PFSK-1 (cell line): ENCODE results near the gene ARAP3.

ENCODE experiments used
- FOXP2 ChIP-seq: optimal IDR thresholded peaks from 2 replicates; pipeline ENCODE3; 2011; ENCODE audit warnings: borderline replicate concordance, control low read depth, inconsistent platforms; ENCODE audit not compliant: insufficient read depth; ENCODE audit errors: extremely low read length, extremely low read depth
- POLR2AphosphoS5 ChIP-seq: IDR thresholded peaks from 2 replicates; pipeline ENCODE4 v1.6.1; 2012; ENCODE audit warnings: low read depth, mild to moderate bottlenecking, control low read depth, low read length, moderate library complexity
- SIN3A ChIP-seq: IDR thresholded peaks from 2 replicates; pipeline ENCODE4 v1.6.1; 2012; ENCODE audit warnings: mild to moderate bottlenecking, low read length, moderate library complexity, borderline replicate concordance; ENCODE audit not compliant: insufficient read depth
- TAF1 ChIP-seq: IDR thresholded peaks from 2 replicates; pipeline ENCODE4 v1.6.1; 2012; ENCODE audit warnings: low read length, control low read depth, borderline replicate concordance; ENCODE audit not compliant: insufficient read depth
- TF ChIP-seq, protein P1 (sequence below), 2 experiments: IDR thresholded peaks; 2 replicates each; pipeline versions ENCODE4 v1.6.1 to v1.8.0; 2011 to 2012; ENCODE audit warnings: low read depth in 2 of 2, low read length in 2 of 2, control low read depth in 1 of 2, inconsistent platforms in 1 of 2, mild to moderate bottlenecking in 1 of 2, moderate library complexity in 1 of 2; ENCODE audit not compliant: insufficient read depth in 1 of 2

DNA sequence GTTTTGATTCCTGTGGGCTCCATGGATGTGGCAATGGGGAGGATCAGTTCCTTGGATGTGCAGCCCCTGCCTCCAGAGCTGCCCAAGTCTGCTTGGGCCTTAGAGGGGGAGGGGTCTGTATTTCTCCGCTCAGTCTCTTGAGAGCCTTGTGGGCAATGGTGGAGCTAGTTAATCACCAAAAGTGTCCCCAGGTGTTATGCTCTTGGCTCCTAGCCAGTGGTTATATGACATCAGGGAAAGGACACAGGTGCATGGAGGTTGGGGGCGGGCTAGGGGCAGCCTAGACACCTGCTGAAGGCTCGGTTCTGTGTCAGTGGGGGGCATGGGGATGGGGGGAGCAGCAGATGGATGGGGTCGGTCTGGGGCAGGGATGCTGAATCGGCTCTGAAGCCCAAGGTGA is 12.4 kb upstream of the ARAP3 start:
- TF ChIP-seq SIN3A (no peak), POLR2AphosphoS5 (no peak), FOXP2 (no peak), TAF1 (no peak)
- TF ChIP-seq, protein P1, sequence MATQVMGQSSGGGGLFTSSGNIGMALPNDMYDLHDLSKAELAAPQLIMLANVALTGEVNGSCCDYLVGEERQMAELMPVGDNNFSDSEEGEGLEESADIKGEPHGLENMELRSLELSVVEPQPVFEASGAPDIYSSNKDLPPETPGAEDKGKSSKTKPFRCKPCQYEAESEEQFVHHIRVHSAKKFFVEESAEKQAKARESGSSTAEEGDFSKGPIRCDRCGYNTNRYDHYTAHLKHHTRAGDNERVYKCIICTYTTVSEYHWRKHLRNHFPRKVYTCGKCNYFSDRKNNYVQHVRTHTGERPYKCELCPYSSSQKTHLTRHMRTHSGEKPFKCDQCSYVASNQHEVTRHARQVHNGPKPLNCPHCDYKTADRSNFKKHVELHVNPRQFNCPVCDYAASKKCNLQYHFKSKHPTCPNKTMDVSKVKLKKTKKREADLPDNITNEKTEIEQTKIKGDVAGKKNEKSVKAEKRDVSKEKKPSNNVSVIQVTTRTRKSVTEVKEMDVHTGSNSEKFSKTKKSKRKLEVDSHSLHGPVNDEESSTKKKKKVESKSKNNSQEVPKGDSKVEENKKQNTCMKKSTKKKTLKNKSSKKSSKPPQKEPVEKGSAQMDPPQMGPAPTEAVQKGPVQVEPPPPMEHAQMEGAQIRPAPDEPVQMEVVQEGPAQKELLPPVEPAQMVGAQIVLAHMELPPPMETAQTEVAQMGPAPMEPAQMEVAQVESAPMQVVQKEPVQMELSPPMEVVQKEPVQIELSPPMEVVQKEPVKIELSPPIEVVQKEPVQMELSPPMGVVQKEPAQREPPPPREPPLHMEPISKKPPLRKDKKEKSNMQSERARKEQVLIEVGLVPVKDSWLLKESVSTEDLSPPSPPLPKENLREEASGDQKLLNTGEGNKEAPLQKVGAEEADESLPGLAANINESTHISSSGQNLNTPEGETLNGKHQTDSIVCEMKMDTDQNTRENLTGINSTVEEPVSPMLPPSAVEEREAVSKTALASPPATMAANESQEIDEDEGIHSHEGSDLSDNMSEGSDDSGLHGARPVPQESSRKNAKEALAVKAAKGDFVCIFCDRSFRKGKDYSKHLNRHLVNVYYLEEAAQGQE (IDR thresholded peaks at IDR 0.05; ENCODE audit: insufficient read depth in 1 of 2, low read depth in 2 of 2, low read length in 2 of 2) = no peak
